ENCODE measurements around the gene B9D1.

Gene B9D1

DNA sequence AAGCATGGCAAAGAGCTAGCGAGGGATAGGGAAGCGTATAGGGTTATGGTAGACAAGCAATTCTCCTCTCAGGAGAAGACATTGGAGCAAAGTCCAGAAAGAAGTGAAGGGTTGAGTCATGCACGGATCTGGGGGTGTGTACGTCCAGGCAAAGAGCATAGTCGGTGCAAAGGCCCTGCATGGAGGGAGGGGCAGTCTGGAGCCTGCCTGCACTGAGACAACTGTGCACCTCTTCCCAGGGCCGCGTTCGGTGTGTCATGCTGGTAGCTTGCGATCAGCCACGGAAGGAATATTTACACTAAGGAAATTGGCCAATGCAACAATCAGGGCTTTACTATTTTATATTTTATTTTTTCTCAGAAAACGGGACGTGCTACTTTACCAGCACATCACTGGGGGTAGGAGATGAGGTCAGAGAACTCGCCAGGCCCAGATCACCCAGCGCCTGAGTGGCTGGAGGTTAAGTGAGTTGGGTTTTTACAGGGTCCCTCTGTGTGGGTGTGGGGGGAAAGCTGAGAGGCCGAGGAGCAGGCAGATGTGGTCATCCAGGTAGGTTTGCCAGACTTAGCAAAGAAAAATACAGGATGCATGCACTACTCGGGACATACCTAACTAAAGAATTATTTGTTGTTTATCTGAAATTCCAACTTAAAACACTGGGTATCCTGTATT lies 6.7 kb upstream of the B9D1 start:
- no peak for TF ChIP-seq EZH2phosphoT487 (IDR thresholded peaks at IDR 0.05; ENCODE audit: low read depth)
- TF ChIP-seq, protein P1, sequence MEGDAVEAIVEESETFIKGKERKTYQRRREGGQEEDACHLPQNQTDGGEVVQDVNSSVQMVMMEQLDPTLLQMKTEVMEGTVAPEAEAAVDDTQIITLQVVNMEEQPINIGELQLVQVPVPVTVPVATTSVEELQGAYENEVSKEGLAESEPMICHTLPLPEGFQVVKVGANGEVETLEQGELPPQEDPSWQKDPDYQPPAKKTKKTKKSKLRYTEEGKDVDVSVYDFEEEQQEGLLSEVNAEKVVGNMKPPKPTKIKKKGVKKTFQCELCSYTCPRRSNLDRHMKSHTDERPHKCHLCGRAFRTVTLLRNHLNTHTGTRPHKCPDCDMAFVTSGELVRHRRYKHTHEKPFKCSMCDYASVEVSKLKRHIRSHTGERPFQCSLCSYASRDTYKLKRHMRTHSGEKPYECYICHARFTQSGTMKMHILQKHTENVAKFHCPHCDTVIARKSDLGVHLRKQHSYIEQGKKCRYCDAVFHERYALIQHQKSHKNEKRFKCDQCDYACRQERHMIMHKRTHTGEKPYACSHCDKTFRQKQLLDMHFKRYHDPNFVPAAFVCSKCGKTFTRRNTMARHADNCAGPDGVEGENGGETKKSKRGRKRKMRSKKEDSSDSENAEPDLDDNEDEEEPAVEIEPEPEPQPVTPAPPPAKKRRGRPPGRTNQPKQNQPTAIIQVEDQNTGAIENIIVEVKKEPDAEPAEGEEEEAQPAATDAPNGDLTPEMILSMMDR (IDR thresholded peaks at IDR 0.05; ENCODE audit: low read depth, low read length) = no peak
- H3K27me3 ChIP-seq (ENCODE audit: low read depth, low read length) = no peaks in the 10 kb centered on the region
- no peak overlapping the region for H3K9ac ChIP-seq (ENCODE audit: low read length)
- H4K20me1 ChIP-seq (ENCODE audit: insufficient read depth, low read length) = no peaks in the 10 kb centered on the region
- H3K9me3 ChIP-seq (ENCODE audit: insufficient read depth, low read length) = no peaks in the 10 kb centered on the region
- no peak overlapping the region for H3K27ac ChIP-seq (ENCODE audit: low read length)
- no peak overlapping the region for H2AFZ ChIP-seq (ENCODE audit: low read depth, low read length)
- 0 out of 2 replicates have a peak, but pooled peaks cover 2% of the 10 kb centered on the region for H3K4me1 ChIP-seq (ENCODE audit: low read length)
- no peaks in the 10 kb centered on the region for H3K79me2 ChIP-seq (ENCODE audit: low read length)
- H3K4me3 ChIP-seq (ENCODE audit: low read length) = no peak overlapping the region
- no peaks in the 10 kb centered on the region for H3K36me3 ChIP-seq (replicated peaks; ENCODE audit: low read depth, low read length)
- H3K4me2 ChIP-seq (ENCODE audit: low read length) = no peak overlapping the region

DNA sequence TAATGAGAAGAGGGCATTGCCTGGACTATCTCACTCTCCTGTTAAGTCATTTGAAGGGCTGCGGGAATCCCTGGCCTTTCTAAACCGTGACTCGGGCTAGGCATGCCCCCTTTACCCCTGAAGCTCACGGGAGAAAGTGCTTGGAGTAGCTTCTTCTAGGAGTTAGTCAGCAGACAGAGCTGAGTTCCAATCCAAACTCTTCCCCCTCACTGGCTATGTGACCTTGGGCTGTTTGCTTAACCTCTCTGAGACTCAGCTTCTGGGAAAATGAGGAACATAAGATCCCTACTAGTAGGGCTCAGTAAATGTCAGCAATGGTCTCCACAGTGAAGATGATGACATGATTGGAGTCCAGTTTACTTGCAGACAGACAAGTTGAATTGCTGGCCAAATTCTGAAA lies 5.7 kb upstream of the B9D1 start:
- H3K4me2 ChIP-seq (ENCODE audit: low read length) = no peak overlapping the region
- no peaks in the 10 kb centered on the region for H3K27me3 ChIP-seq (ENCODE audit: low read depth, low read length)
- H3K4me1 ChIP-seq (ENCODE audit: low read length) = 0 out of 2 replicates have a peak, but pooled peaks cover 2% of the 10 kb centered on the region
- no peaks in the 10 kb centered on the region for H3K36me3 ChIP-seq (replicated peaks; ENCODE audit: low read depth, low read length)
- no peak for TF ChIP-seq EZH2phosphoT487 (IDR thresholded peaks at IDR 0.05; ENCODE audit: low read depth)
- TF ChIP-seq, protein P1 (IDR thresholded peaks at IDR 0.05; ENCODE audit: low read depth, low read length) = no peak
- H3K9me3 ChIP-seq (ENCODE audit: insufficient read depth, low read length) = no peaks in the 10 kb centered on the region
- no peak overlapping the region for H2AFZ ChIP-seq (ENCODE audit: low read depth, low read length)
- H3K9ac ChIP-seq (ENCODE audit: low read length) = no peak overlapping the region
- no peaks in the 10 kb centered on the region for H3K79me2 ChIP-seq (ENCODE audit: low read length)
- no peaks in the 10 kb centered on the region for H4K20me1 ChIP-seq (ENCODE audit: insufficient read depth, low read length)
- no peak overlapping the region for H3K27ac ChIP-seq (ENCODE audit: low read length)
- H3K4me3 ChIP-seq (ENCODE audit: low read length) = no peak overlapping the region

DNA sequence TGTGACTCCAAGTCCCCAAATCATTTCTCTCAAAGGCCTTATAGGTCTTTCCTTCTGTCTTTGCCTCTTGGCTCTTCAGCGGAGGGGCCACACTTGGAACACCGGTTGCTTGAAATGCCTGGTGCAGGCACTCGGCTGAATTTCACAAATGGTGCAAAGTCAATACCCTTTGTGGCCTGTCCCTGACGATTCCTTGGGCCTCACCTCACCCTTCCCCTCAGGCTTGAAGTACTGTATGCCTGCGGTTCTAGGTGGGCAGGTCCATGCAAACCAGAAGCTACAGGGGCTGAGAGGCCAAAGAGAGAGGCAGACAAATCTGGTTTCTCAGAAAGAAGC lies 4.1 kb upstream of the B9D1 start:
- H3K27ac ChIP-seq (ENCODE audit: low read length) = no peak overlapping the region
- TF ChIP-seq EZH2phosphoT487 (IDR thresholded peaks at IDR 0.05; ENCODE audit: low read depth) = no peak
- TF ChIP-seq, protein P1 (IDR thresholded peaks at IDR 0.05; ENCODE audit: low read depth, low read length) = no peak
- H3K4me2 ChIP-seq (ENCODE audit: low read length) = no peak overlapping the region
- no peak overlapping the region for H3K4me3 ChIP-seq (ENCODE audit: low read length)
- no peaks in the 10 kb centered on the region for H3K27me3 ChIP-seq (ENCODE audit: low read depth, low read length)
- no peak overlapping the region for H2AFZ ChIP-seq (ENCODE audit: low read depth, low read length)
- H3K36me3 ChIP-seq (replicated peaks; ENCODE audit: low read depth, low read length) = no peaks in the 10 kb centered on the region
- H3K4me1 ChIP-seq (ENCODE audit: low read length) = 0 out of 2 replicates have a peak, but pooled peaks cover 2% of the 10 kb centered on the region
- H3K79me2 ChIP-seq (ENCODE audit: low read length) = no peaks in the 10 kb centered on the region
- no peaks in the 10 kb centered on the region for H4K20me1 ChIP-seq (ENCODE audit: insufficient read depth, low read length)
- no peaks in the 10 kb centered on the region for H3K9me3 ChIP-seq (ENCODE audit: insufficient read depth, low read length)
- no peak overlapping the region for H3K9ac ChIP-seq (ENCODE audit: low read length)

DNA sequence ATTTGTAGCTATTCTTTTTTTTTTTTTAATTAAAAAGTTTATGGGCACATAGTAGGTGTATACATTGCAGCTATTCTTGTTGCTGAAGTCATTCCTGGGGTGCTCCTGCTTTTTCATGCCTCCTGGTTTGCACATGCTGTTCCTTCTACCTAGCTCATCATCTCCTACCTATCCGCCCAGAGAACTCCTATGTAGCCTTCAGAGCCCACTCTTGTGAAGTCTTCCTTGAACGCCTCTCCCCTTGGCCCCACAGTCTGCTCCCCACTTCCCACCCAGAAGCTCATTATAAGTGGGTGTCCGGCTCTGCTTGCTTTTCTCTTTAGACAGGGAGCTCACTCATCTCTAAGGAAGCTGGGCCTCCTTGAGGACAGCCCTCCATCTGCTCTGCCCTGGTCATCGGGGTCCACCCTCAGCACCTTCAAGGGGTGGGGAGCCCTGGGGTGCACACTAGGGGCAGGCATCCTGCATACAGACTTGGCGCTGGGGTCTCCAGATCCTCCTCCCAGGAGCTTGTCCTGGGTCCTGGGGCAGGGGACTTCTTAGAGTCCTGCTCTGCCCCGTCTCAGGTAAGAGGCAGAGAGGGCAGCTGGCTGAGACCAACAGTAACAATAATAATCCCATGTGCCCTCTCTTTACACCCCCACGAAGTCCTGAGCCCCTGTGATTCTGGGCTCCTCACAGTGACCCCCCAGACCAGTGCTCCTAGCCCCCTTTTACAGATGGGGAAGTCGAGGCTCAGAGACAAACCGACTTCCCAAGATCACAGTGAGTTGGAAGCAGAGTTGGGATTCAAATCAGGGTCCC lies 3.5 kb upstream of the B9D1 start:
- Histone ChIP-seq H3K27me3 (ENCODE audit: low read depth, low read length) (no peaks in the 10 kb centered on the region), H3K9ac (ENCODE audit: low read length) (no peak overlapping the region), H3K9me3 (ENCODE audit: insufficient read depth, low read length) (no peaks in the 10 kb centered on the region), H3K27ac (ENCODE audit: low read length) (no peak overlapping the region), H3K4me1 (ENCODE audit: low read length) (0 out of 2 replicates have a peak, but pooled peaks cover 2% of the 10 kb centered on the region), H3K4me2 (ENCODE audit: low read length) (no peak overlapping the region), H3K4me3 (ENCODE audit: low read length) (no peak overlapping the region), H4K20me1 (ENCODE audit: insufficient read depth, low read length) (no peaks in the 10 kb centered on the region), H3K79me2 (ENCODE audit: low read length) (no peaks in the 10 kb centered on the region), H2AFZ (ENCODE audit: low read depth, low read length) (no peak overlapping the region), H3K36me3 (replicated peaks; ENCODE audit: low read depth, low read length) (no peaks in the 10 kb centered on the region)
- TF ChIP-seq EZH2phosphoT487 (IDR thresholded peaks at IDR 0.05; ENCODE audit: low read depth) = no peak
- TF ChIP-seq, protein P1 (IDR thresholded peaks at IDR 0.05; ENCODE audit: low read depth, low read length) = no peak

All from OCI-LY3 (cell line).